HG02571 (cell line): ENCODE data around the gene SAPCD2.
"Not testable (repeated sequence)": the region's sequence is repeated elsewhere in the genome, so short reads cannot be mapped to it uniquely, and the experiment has no call there.

Experiments
- ATAC-seq: cut with Tn5 transposase; IDR thresholded peaks from one replicate; pipeline ENCODE4 v1.9.1; 2021; ENCODE audit warnings: mild to moderate bottlenecking, moderate library complexity; ENCODE audit not compliant: unreplicated experiment

The SAPCD2 gene, protein sequence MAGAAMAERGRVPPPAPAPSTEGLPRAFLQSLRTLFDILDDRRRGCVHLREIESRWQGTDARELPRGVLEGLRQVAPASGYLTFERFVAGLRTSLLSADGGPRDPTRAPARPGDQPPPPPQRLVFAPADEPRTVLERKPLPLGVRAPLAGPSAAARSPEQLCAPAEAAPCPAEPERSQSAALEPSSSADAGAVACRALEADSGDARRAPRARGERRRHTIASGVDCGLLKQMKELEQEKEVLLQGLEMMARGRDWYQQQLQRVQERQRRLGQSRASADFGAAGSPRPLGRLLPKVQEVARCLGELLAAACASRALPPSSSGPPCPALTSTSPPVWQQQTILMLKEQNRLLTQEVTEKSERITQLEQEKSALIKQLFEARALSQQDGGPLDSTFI

DNA sequence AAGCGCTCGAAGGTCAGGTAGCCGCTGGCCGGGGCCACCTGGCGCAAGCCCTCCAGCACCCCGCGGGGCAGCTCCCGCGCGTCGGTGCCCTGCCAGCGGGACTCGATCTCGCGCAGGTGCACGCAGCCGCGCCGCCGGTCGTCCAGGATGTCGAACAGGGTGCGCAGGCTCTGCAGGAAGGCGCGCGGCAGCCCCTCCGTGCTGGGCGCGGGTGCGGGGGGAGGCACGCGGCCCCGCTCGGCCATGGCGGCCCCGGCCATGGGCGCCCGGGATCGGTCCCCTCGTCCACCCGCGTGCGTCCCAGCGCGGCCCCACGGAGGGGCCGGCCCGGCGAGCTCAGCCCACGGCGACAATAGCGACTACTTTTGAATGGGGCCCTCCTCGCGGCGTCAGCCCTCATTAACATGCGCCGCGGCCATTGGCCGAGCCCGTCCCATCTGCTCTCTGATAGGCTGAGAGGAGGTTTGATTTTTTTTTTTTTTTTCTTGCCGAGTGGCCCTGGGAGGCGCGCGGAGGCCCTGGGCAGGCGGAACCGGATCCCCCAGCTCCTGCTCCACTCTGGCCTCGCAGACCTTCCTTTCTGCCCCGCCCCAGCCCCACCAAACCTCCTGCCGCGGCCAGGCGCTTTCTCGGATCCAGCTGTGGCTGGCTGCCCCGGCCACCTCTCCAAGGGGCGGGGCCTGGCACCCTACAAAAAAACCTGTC is at the start of gene SAPCD2:
SAPCD2 (minus strand) TSS at position 357 of the 705 bp plus-strand sequence; CDS start at position 260, 97 bp downstream.
- peak; percentile 54 for ATAC-seq

DNA sequence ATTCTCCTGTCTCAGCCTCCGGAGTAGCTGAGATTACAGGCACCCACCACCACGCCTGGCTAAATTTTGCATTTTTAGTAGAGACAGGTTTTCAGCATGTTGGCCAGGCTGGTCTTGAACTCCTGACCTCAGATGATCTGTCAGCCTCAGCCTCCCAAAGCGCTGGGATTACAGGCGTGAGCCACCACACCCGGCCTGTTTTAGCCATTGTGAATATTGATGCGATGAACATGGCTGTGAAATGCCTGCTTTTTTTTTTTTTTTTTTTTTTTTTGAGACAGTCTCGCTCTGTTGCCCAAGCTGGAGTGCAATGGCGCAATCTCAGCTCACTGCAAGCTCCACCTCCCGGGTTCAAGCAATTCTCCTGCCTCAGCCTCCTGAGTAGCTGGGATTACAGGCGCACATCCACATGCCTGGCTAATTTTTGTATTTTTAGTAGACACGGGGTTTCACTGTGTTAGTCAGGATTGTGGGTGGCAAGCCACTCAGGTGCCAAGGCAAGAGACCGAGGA is 47.8 kb upstream of the SAPCD2 start:
- ATAC-seq, result not testable (repeated sequence)

DNA sequence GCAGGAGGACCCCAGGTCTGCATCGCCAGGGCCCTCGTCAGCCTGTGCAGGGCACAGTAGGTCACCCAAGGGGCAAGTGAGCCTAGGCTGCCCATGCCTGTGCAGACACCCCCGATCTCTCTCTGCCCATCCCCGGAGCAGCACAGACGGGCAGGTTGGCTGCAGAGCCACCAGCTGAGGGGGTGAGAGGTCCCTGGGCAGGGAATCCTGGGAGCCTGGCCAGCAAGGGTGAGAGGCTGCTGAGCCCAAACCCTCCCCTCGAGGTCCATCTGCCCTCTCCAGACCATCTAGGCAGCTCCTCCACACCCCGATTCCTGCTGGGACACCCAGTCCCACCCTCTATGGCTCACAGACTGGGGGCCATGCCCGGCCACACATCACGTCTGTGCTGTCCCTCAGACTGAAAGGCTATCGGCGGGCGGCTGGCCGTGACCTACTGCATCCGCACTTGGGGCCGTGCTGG is 46.9 kb upstream of the SAPCD2 start:
- ATAC-seq, result no peak

DNA sequence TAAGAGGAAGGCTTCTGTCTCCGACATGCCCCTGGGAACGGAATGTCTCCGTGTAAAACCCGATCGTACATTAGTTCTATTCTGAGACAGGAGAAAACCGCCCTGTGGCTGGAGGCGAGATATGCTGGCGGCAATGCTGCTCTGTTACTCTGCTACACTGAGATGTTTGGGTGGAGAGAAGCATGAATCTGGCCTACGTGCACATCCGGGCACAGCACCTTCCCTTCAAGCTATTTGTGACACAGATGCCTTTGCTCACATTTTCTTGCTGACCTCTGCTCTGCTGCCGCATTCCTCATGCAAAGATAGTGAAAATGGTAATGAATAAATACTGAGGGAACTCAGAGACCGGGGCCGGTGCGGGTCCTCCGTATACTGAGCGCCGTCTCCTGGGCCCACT is 46.4 kb upstream of the SAPCD2 start:
- no peak for ATAC-seq

DNA sequence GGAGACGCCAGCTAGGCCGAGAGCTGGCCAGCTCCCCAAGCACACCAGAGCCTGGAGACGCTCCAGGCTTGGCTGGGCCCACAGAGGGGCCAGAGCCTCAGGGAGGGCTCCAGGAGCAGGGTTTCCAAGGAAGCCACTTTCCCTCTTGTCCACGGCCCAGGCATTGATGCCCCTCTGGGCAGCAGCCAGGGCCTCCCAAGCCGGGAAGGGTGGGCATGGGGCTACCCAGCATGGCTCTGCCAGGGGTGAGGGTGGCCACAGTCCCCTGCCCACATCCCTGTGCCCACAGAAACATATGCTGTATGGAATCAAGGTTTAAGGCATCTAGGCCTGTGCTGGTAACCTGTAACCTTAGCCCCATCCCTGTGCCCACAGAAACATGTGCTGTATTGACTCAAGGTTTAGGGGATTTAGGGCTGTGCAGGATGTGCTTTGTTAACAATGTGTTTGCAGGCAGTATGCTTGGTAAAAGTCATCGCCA is 45.7 kb upstream of the SAPCD2 start:
- no peak for ATAC-seq

DNA sequence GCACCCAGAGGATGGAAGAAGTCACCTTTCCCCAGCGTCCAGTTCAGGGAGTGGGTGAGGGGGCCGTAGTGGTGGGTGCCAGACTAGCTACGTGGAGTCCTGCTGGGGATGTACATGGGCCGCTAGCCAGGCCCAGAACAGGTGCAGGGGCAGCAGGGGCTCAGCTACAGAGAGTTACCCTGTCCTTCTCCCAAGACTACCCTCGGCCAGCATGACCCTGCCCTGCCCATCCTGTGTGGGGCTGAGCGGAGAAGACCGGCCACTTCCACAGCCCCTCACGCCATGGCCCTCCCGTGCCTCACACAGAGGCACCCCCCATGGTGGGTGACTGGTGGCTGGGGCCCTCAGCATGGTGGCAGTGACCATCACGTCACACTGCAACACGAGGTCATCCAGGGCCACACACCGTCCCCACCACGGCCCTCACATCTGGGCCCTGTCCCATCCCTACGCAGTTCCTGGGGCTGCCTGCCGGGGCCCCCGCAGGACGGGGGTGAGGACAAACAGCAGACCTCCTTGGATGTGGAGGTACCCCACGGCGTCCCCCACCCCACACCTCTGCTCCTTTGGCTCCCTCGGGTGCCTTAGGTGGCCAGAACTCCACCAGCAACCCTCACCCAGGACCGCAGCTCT is 45.2 kb upstream of the SAPCD2 start:
- ATAC-seq, result no peak

DNA sequence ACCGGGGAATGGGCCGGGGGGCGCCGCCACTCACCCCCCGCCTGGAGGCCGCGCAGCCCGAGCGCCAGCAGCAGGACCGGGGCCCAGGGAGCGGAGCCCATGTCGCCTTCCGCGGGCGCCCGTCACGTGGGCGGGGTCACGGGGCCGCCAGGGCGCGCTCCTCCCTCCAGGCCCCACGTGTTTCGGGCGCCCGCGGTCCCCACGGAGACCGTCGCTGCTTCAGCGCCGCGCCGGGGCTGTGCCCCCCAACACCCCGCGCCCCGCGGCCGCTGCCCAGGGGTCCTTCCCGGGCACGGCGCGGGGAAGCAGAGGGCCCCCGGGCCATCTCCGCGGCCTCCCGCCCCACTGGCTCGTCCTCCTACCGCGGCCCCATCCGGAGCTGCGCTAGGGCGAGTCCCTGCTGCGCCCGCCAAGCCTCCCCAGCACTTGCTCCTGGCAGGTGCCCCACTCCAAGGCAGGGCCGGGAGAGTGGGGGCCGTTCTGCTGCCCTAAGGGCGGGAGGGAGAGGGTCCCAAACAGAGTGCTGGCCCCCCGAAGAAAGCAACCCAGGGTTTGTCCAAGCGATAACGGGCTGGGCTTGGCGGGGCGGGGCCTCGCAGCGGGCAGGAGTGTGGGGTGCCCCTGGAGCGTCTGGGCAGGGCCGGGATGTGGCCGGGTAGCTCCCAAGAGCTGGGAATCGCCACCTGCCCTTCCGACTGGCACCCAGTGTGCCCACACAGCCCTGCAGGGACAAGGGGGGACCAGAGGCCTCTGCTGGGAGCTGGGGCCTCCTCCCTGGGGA is 44.4 kb upstream of the SAPCD2 start, which contains the start of gene DPP7:
DPP7 (minus strand) TSS at position 121 of the 781 bp plus-strand sequence; CDS start at position 101, 20 bp downstream.
- ATAC-seq, result peak; percentile 58

DNA sequence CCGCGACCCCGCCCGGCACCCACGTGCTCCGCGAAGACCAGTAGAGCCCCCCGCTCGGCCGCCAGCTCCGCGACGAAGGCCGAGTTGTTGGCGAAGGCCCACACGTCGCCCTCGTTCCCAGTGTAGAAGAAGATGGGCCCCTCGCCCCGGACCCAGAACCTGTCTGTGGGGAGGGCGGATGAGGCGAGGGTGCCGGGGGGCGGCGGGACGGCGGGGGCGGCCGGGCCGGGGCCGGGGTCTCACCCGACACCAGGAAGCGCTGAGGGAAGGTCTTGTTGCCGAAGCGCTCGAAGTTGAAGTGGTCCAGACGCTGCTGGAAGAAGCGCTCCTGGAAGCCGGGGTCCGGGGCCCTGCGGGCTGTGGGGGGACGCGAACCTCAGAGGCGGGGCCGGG is 43.9 kb upstream of the SAPCD2 start:
- ATAC-seq, result no peak

DNA sequence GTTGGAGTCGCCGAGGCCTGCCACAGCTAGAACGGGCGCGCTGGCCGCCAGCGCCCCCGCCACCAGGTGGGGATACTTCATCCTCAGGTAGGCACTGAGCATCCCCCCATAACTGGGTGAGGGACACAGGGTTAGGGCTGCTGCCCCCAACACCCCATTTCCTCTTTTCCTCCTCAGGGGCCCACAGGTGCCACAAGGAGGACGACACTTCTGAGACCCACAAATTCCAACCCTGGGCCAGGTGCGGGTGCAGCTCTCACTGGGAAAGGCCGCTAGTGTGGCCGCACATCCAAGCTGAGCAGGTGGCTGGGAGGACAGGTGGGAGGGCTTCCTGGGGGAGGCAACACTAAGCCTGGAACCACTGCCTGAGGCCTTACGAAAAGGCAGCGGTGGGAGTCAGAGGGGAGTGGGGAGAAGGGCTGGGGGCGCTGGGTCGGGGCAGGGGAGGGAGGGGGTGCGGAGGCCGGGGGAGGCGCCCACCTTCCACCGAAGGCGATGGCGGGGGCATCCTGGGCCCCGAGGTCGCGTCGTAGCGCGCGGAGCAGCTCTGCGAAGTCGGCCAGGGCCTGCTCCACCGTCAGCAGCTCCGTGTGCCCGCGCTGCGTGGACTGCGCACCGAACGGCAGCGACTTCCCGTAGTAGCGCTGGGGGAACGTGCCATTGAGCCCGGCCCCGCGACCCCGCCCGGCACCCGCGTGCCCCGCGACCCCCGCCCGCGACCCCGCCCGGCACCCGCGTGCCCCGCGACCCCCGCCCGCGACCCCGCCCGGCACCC is 43.2 kb upstream of the SAPCD2 start:
- no peak for ATAC-seq

DNA sequence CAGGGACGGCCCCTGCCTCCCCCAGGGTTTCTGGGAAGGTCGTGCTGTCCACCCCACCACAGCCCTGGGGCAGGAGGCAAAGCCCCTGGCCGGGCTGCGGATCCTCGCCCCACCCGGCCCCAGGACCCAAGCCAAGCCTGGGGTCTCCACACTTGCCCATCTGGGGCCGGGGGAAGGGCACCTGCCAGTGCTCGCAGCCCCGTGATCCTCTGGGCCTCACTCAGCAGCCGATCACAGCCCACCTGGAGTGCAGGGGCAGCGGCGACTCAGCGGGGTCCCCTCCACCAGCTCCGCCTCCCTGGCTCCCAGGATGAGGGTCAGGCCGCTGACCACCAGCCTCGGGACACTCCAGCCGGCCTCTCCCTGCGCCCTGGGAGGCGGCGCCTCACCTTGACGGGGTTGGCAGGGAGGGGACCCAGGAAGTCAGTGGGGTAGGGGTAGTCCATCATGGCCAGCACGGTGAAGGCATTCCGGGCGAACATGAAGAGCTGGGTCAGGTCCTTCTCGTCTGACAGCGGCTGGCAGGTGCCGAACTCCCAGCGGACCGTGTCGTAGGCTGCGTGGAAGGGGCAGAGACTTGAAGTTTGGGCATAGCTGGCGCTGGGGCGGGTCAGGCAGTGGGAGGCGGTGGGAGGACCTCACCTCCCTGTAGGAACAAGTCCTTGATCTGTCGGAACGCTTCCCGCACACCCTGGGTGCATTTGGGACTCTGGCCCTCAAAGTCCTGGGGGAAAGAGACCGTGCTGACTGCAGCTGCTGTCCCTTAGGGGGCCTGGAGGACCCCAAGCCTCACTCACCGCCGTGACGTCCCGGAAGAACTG is 42.4 kb upstream of the SAPCD2 start:
- no peak for ATAC-seq

DNA sequence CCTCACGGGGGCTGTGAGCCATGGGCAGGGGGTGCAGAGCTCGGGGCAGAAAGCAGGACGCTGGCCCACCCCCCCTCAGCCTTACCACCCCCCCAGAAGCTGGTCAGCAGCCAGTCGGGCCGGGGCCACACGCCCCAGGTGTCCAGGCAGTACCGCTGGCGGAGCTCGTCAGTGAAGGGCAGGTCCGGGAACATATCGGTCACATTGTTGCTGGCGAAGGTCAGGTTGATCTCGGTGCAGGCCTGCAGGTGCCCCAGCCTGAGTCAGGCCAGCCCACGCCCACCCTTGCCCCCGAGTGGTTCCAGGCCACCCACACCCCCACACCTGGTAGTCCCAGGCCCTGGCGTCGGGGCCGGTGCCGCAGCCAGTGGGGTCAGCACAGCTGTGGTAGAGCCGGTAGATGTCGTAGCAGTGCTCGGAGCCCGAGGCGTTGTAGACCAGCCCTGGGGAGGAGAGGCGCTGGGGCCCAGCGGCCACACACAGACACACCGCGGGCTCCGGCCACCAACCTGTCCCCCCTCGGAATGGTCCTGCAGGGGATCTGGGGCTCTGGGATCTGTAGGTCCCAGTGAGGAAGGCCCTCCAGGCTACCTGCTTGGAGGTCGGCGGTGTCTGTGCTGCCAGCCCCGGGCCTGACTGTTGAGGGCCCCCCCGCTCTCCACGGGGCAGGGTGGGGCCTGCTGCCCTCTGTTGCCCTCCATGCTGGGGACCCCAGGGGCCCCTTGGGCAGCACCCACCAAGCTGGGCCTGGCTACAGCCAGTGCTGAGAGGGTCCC is 41.6 kb upstream of the SAPCD2 start:
- ATAC-seq, result no peak

DNA sequence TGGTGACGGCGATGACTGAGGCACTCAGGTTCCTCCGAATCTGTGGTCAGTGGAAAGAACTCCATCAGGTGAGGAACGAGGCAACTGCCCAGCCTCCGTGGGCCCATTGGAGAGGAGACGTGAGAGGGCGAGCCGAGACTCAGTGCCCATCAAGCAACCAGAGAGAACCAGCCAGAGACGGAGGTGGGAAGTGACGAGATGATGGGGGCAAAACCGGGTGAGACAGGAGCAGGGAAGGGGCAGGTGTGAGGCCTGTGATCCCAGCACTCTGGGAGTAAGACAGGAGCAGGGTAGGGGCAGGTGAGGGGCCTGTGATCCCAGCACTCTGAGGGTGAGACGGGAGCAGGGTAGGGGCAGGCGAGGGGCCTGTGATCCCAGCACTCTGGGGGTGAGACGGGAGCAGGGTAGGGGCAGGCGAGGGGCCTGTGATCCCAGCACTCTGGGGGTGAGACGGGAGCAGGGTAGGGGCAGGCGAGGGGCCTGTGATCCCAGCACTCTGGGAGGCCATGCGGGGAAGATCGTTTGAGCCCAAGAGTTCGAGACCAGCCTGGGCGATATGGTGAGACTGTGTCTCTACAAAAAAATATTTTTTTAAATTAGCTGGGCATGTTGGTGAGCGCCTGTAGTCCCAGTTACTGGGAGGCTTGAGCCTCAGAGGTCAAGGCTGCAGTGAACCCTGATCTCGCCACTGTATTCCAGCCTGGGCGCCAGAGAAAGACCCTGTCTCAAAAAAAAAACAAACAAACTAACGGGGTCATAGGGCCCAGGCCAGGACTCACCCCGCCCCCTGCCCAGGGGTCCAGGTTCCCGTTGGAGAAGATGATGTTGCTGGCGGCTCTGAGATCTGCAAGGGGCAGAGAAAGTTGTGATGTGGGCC is 40.8 kb upstream of the SAPCD2 start:
- no peak for ATAC-seq

DNA sequence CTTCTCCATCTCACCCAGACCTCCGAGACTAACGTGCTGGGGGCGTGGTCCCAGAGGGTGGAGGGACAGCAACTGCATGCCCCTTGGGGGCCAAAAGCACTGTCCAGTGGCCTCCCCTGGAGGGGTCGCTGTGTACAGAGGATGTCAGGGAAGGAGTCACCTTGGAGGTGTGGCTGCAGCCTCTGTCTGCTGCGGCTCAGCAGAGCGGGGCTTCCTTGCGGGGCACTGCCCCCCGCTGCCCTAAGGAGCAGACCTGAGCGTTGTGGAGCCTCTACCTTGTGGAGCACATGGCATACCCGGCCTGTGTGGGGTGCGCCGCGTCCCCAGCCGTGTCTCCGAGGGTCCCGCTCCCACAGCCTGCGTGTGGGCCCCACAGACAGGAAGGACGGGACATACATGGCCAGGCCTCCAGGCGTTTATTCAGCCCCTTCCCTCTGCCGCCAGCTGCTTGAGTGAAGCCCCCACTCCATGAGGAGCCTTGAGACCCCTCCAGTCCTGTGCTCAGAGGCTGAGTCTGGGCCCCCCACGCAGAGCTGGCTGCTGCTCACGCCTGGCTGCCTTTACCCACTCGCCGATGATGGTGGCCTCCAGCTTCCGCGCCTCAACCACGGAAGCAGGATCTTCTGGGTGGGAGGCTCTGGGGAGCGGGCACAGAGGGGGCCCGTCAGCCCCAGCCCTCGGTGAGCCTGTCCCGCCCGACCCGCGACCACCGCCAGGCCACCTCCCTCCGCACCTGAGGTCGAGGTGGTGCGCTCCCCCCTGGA is 40.0 kb upstream of the SAPCD2 start:
- ATAC-seq, result no peak

DNA sequence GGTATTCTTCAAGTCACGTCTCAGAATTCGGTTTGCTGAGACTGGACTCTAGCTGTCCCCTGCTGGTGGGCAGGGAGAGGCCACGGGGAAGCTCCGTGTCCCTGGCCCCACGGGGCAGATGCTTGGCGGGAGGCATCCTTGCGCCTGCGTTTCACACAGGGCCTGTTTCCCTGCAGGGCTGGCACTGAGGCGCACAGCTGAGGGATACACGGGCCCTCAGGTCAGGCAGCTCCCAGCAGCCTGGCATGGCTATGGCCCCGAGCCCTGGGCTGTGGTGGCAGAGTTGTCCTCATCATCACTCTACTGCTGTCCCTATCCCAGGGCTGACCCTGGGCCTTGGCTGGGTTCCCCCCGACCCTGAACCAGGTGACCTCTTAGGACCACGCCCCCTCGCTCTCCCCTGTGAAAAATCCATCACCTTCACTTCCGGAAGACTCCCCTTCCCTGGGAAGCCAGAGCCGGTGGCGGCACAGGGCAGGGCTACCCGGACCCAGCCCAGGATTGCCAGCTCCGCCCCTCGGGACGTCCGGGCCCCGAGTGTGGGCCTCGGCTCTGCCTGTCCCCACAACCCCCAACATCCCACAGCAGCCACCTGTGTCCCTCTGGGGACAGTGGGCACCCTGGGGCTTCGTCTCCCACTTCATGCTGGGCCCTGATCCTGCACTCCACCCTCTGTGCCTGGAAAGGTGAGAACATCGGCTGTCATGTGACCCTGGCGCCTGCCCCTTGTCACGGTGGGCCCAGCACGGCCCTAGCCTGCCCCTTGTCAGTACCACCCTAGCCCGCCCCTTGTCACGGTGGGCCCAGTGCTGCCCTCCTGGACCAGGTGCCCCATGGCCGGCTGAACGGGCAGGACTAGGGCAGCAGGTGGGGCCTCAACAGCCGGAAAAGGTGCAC is 39.1 kb upstream of the SAPCD2 start:
- ATAC-seq, result no peak

DNA sequence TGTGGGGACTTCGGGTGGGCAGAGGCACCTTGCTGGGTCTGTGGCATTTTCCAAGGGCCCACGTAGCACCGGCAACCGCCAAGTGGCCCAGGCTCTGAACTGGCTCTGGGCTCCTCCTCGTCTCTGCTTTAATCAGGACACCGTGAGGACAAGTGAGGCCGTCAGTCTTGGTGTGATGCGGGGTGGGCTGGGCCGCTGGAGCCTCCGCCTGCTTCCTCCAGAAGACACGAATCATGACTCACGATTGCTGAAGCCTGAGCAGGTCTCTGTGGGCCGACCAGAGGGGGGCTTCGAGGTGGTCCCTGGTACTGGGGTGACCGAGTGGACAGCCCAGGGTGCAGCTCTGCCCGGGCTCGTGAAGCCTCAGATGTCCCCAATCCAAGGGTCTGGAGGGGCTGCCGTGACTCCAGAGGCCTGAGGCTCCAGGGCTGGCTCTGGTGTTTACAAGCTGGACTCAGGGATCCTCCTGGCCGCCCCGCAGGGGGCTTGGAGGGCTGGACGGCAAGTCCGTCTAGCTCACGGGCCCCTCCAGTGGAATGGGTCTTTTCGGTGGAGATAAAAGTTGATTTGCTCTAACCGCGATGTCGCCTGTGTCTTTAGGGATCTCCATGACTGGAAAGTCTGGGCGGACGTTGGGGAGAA is 38.4 kb upstream of the SAPCD2 start:
- no peak for ATAC-seq
